NCI-H2107 (cell line): ENCODE data around the gene STRA6.
"Not testable (repeated sequence)": the region's sequence is repeated elsewhere in the genome, so short reads cannot be mapped to it uniquely, and the experiment has no call there.

ENCODE experiments used
- DNase-seq: peaks from one replicate; lab custom pipeline; 2025; lab: John Stamatoyannopoulos, UW

STRA6 gene

GRCh38 chr15:74179983-74180880, 22.4 kb downstream of the STRA6 start:
- no peak for DNase-seq

DNA sequence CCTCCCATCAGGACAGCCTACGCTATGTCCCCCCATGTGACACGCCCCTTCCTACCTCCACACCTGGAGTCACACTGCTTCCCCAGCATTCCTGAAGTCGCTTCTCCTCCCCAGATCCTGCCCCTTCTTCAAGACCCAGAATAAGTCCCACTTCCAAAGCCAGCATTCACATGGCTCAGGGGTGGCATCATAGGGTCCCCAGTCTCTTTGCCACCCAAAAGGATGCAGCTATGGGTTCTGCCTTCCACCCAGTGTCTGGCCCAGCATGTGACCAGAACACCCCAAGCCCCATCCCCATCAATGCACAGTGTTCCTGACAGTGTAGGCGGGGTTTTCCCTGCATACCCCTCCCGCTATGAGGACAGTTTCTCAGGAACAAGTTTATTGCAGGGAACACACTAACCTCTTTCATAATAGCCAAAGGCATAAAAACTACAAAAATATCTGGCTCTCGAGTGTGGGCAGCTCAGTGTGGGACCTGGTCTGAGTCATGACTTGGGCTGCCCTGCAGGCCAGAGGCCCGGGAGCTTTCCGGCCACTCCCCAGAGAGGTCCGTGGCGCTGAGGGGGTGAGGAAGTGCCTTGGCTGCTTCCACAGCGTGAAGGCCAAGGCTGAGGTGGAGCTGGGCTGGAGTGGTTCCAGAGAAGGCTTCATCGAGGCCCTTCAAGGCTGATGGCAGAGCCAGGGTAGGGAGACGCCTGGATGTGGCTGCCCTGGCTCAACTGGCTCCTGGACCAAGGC, 23.3 kb downstream of the STRA6 start:
- DNase-seq: no peak

DNA sequence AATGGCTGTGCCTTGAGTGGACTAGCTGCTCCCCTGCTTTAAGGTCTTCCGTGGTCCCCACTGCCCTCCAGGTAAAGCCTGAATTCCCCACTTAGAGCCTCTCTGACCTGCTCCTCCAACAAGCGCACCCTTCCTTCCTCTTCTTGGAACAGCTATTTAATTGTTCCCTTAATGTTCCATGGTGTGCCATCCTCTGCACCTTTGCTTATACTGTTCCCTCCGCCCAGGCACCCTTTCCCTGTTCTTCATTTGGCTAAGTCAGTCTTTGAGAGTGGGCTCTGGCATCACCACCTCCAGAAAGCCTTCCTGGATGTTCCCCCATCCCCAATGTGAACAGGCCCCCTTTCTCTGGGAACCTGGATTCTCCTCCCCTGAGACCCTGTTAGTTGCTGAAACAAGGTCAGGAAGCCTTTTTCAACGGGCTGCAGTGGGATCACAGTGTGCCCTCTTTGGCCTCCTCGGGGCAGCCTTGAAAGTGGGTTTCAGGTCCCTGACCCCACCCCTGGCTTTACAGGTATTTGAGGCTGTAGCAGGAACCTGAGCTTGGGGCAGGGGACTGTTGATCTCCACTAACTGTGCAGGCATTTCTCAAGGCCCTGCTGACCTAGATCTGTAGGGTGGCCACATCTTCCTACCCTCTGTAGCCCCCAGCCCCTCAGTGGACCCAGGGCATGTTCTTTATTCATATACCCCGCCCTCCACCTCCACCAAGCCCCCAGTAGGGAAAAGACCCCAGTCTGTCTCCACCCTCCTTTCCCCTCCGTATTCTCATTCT, 24.1 kb downstream of the STRA6 start:
- DNase-seq: no peak

DNA sequence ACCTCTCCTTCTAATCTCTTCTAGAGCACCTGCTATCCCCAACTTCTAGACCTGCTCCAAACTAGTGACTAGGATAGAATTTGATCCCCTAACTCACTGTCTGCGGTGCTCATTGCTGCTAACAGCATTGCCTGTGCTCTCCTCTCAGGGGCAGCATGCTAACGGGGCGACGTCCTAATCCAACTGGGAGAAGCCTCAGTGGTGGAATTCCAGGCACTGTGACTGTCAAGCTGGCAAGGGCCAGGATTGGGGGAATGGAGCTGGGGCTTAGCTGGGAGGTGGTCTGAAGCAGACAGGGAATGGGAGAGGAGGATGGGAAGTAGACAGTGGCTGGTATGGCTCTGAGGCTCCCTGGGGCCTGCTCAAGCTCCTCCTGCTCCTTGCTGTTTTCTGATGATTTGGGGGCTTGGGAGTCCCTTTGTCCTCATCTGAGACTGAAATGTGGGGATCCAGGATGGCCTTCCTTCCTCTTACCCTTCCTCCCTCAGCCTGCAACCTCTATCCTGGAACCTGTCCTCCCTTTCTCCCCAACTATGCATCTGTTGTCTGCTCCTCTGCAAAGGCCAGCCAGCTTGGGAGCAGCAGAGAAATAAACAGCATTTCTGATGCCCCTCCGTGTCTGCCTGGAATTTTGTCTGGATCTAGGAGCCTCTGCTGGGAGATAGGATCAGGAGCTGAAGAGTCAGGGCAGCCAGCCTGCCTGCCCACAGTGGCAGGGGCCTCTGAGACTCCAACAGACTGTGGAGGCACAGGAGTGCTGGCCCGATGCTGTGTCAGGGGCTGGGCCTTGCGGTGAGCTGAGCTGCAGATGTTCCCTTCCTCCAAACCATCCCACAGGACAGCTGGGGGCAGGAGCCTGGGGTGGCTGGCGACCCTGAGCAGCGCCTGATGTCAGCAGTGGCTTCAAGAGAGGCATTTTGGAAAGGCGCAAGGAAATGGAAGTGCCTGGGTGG, 26.0 kb downstream of the STRA6 start:
- DNase-seq: no peak

DNA sequence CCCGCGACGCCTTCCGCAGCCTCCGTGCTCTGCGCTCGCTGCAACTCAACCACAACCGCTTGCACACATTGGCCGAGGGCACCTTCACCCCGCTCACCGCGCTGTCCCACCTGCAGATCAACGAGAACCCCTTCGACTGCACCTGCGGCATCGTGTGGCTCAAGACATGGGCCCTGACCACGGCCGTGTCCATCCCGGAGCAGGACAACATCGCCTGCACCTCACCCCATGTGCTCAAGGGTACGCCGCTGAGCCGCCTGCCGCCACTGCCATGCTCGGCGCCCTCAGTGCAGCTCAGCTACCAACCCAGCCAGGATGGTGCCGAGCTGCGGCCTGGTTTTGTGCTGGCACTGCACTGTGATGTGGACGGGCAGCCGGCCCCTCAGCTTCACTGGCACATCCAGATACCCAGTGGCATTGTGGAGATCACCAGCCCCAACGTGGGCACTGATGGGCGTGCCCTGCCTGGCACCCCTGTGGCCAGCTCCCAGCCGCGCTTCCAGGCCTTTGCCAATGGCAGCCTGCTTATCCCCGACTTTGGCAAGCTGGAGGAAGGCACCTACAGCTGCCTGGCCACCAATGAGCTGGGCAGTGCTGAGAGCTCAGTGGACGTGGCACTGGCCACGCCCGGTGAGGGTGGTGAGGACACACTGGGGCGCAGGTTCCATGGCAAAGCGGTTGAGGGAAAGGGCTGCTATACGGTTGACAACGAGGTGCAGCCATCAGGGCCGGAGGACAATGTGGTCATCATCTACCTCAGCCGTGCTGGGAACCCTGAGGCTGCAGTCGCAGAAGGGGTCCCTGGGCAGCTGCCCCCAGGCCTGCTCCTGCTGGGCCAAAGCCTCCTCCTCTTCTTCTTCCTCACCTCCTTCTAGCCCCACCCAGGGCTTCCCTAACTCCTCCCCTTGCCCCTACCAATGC, 27.1 kb downstream of the STRA6 start:
- no peak for DNase-seq

- DNase-seq: no peak
These were observed 27.7 kb downstream of the STRA6 start for GRCh38 chr15:74174958-74175253.

DNA sequence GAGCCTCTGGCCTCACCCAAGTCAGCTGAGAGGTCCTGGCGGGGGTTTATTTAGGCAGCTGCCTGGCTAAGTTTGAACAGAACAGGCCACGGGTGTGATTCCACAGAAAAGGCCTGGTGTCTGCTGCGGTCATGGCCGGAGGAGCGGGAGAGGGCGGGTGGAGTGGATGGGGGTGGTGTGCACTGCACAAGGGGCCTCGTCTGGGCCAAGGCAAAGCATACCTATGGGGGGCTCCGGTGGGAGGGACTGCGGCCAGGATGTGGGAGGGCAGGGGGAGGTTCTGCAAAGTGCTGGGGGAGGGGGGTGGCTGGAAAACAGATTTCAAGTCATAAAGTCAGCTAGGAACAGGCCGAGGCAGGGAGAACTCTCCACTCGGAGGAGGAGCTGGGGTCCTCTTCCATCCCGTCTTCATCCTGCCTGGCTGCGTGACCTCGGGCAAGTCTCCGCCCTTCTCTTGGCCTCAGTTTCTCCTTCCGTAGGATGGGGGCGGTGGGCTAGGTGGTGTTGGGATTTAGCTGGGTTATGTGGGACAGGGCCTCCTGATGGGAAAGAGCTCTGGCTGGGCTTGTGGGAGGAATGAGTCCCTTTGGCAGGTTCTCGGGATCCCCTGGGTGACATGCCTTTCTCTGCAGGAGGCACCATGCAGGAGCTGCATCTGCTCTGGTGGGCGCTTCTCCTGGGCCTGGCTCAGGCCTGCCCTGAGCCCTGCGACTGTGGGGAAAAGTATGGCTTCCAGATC, 28.2 kb downstream of the STRA6 start:
- DNase-seq: no peak

GRCh38 chr15:74173380-74174218, 29.0 kb downstream of the STRA6 start, which contains the start of gene ISLR:
Gene ISLR, plus strand, starts transcription at chr15:74173710. Its CDS starts 1,149 bp downstream, at chr15:74174859.
- no peak for DNase-seq

DNA sequence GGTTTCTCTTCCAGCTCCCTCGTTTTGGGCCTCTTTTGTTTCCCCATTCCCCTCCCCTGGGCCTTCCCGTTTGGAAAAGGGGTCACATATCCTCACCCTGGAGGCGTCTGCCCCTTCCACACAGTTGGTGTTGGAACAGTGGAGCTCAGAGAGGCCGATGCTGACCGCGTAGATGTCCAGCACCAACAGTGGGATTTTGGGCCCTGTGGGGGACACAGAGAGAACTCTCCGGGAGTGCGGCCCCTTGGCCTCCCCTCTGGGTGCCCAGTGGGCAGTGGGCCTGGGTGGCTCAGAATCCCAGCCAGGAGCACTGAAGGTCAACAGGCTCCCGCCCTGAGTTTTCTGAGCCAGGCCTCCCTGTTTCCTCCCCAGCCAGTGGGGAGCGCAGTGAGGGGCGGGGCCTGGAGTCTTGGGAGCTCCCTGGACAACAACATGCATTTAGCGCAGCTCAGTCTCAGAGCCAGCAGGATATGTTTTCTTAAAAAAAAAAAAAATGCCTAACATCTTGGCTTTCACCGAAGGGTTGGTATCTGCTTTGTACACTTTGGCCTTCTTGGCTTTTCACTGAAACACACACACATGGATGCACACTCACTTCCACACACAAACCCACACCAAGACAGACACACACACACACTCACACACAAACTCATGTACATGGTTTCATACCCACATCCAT, 29.7 kb downstream of the STRA6 start:
- DNase-seq: no peak

DNA sequence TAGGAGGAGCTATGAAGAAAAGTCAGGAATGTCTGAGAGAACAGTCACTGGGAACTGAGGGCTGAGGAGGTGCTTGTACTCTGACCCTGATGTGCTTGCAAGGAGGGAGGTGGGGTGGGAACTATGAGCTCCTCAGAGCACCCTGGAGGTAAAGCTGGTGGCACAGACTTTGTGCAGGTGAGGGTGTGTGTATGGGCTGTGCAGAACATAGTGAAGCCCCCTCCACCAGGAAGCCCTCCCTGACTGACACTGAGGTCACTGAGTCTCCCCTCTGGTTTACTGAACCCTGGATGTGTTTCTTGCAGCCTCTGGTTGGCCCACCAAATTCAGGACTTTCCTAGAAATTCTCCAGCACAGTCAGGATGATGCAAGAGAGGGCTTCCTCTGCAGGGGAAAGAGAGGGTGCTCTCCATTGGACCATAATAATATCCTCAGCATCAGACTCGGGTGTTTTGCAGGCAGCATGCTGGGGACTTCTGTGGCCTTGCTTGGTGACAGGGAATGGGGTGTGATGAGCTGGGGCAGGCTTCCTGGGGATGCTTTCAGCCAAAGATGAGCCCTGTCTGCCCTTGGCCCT, 30.5 kb downstream of the STRA6 start:
- no peak for DNase-seq

- no peak for DNase-seq
These were observed 31.6 kb downstream of the STRA6 start for GRCh38 chr15:74170875-74171578.

DNA sequence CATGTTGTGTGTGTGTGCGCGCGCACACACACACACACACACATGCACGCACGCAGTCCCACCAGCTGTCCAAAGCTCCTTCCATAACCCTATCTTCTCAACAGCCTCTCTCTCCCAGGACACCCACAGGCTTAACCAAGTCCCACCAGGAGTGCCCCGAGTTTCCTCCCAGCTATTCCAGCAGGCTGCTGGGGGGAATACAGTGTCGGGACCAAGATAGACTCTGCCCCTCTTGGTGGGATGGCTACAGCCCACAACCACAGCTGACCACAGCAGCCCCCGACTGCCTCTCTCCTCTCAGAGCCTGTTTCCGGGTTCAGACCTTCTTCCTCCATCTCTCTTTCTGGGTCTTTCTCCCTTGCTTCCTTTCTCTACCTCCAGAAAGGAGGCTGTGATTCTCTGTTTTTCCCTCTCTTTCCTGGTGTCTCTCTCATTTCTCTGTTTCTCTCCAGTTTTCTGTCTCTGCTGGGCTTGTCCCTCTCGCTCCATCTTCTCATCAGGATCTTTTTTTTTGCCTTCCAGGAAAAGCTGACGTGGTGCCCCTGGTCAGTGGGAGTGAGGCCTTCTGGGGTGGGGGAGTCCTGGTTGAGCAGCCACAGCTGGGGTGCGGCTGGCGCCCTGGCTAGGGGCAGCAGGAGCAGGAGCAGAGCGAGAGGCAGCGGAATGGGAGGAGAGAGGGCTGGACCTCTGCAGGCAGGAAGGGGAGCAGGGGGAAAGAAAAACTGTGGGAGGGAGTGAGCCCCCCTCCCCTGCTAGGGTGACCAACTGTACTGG, 32.3 kb downstream of the STRA6 start:
- DNase-seq: no peak

DNA sequence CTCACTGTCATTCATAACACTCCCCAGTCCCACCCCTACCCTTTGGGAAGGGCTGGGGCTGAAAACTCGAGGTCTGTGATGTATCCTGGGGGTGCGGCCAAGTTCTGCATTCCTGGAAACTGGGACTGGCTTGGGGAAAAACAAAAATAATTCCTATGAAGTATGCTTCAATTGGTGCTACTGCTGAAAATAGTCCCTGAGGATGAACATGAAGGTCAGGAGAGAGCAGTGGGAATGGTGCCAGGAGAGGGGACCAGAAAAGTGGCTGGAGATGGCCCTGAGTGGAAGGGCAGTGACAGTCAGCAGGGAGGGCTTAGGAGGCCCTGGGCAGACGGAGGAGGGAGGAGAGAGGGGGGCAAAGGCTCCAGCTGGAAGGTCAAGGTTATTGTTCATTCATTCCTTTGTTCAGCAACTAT, 33.9 kb downstream of the STRA6 start:
- DNase-seq: no peak

DNA sequence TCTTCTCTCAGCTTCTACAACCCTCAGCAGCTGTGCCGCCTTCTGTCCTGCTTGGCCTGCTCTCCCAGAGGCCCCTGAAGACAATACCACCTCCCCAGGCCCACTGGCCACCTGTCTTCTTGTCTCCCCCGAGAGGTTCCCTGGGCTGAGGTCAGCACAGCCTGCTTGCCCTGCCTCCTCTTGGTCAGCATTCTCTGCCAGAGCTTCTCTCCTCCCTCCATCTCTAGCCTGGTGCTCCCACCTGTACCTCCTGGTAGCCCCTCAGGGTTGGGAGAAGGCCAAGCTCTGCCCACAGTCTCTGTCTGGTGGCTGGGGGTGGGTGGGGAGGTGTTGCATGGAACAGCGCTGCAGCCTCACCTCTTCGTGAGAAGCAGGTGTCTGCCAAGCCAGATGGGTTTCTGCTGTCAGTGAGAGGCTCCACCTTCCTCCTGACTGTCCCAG, 34.7 kb downstream of the STRA6 start:
- DNase-seq: no peak

- no peak for DNase-seq
These were observed 37.1 kb downstream of the STRA6 start for GRCh38 chr15:74165461-74165860.

DNA sequence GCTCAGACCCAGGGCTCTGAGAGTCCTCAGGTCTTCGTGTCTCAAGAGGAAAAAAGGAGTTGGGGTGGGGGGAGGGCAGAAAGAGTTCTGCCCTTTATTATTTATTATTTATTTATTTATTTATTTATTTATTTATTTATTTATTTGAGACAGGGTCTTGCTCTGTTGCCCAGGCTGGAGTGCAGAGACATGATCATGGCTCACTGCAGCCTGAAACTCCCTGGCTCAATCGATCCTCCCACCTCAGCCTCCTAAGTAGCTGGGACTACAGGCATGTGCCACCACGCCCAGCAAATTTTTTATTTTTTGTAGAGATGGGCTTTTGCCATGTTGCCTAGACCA, 40.4 kb downstream of the STRA6 start:
- DNase-seq: not testable (repeated sequence)
